Measurements from ENCODE around the gene RPUSD3. TPM values are rescaled to one million over a fixed set of nuclear protein-coding genes. Genes with fewer than 3 reads are reported as not detected.

Gene RPUSD3
- total RNA-seq, 4 donors from 2014 or later: 34.1 to 78.0 (median 43.9) TPM

DNA sequence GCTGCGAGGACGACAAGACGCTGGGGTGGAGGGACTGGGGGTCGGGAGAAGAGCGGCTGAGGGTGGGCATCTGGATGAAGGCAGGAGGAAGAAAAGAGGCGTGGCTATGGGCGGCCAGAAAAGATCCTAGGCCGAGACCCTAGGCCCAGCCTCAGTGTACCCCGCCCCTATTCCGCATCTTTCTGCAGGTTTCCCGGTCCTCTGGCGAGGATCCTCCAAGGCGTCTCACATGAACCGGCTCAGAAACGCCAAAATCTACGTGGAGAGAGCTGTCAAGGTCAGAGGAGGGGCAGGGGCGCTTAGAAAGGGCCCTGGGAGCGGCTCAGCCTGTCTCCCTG, 33.4 kb downstream of the RPUSD3 start:
- TF ChIP-seq POLR2A (IDR thresholded peaks at IDR 0.05) (no peak), POLR2AphosphoS5 (IDR thresholded peaks at IDR 0.05) (no peak), EP300 (IDR thresholded peaks at IDR 0.05; ENCODE audit: low read depth) (no peak)
- TF ChIP-seq, protein P1, sequence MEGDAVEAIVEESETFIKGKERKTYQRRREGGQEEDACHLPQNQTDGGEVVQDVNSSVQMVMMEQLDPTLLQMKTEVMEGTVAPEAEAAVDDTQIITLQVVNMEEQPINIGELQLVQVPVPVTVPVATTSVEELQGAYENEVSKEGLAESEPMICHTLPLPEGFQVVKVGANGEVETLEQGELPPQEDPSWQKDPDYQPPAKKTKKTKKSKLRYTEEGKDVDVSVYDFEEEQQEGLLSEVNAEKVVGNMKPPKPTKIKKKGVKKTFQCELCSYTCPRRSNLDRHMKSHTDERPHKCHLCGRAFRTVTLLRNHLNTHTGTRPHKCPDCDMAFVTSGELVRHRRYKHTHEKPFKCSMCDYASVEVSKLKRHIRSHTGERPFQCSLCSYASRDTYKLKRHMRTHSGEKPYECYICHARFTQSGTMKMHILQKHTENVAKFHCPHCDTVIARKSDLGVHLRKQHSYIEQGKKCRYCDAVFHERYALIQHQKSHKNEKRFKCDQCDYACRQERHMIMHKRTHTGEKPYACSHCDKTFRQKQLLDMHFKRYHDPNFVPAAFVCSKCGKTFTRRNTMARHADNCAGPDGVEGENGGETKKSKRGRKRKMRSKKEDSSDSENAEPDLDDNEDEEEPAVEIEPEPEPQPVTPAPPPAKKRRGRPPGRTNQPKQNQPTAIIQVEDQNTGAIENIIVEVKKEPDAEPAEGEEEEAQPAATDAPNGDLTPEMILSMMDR (IDR thresholded peaks at IDR 0.05): no peak
- Histone ChIP-seq H3K27ac (peak overlapping the region; percentile 97 to 99 (median 98)), H3K9me3 (no peaks in the 10 kb centered on the region), H3K27me3 (no peaks in the 10 kb centered on the region), H3K36me3 (peaks cover 0 to 15% (median 7%) of the 10 kb centered on the region in 4 donors), H3K4me3 (peak overlapping the region; percentile 21 to 89 (median 75)), H3K4me1 (peaks cover 5 to 26% (median 18%) of the 10 kb centered on the region in 4 donors)
- WGBS, 2 donors (ENCODE audit: low coverage in 1 of 2): 17 to 34% methylated on average over 3 to 18 of the region's 18 CpGs
- no peak for DNase-seq
- intact Hi-C loops (cut with DNase I; ENCODE audit: low total_unique reads) (no loop called here), in situ Hi-C loops (cut with MboI; ENCODE audit: low pct_ligation_motif_present in 1 of 4, low pct_unique_long_range_greater_than_20kb in 1 of 4, low sequenced_read_pairs in 3 of 4) (no loop called here)

DNA sequence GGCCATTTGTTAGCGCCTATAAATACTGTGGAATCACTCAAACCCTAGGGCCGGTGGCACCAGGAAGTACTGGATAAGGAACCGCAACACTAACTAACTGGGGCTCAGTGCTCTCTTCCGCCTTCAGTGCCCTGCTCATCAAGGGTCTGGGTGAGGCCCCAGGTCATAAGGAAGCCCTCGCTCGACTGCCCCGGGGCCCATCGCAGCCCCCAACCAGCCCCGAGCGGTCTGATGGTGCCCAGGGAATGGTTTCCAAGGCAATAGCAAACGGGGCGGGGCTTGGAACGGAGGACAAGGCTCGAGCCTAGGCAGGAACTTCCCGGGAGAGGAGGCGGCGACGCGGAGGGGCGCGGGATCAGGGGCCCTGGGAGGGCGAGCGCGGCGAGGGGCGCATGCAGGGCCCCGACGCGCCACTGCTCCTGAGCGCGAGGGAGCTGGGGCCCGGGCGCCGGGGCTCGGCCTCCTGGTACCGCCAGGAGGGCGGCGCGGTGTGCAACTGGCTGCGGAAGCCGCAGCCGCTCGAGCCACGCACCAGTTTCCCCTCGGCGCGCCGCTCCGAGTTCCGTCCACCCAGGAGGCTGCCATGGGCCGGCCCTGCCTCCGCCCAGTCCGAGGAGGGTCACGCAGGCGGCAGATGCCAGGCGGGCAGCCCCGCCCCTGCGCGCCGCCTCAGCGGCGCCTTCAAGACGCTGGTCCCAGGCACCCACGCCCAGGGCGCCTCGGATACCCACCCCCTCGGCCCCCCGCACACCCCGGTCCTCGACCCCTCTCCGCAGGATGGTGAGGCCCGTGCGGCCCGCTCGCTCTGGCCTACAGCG, 34.0 kb downstream of the RPUSD3 start, which contains the start of gene TTLL3:
TSS of gene TTLL3 (plus strand) at position 648 of the 818 bp plus-strand sequence. CDS start 400 bp downstream, outside the sequence.
- H3K36me3 ChIP-seq: peaks cover 0 to 19% (median 8%) of the 10 kb centered on the region in 4 donors
- H3K9me3 ChIP-seq: no peaks in the 10 kb centered on the region
- H3K27me3 ChIP-seq: no peaks in the 10 kb centered on the region
- intact Hi-C loops (cut with DNase I; ENCODE audit: low total_unique reads) (no loop called here), in situ Hi-C loops (cut with MboI; ENCODE audit: low pct_ligation_motif_present in 1 of 4, low pct_unique_long_range_greater_than_20kb in 1 of 4, low sequenced_read_pairs in 3 of 4) (no loop called here)
- H3K27ac ChIP-seq: peak within 1 kb of the TSS; percentile 97 to 99 (median 98)
- peaks cover 5 to 26% (median 18%) of the 10 kb centered on the region in 4 donors for H3K4me1 ChIP-seq
- DNase-seq: peak; percentile 83
- peak within 1 kb of the TSS; percentile 21 to 89 (median 75) for H3K4me3 ChIP-seq
- WGBS, 2 donors (ENCODE audit: low coverage in 1 of 2): 0% methylated on average over 43 of the region's 76 CpGs; no CpG with 5 or more reads in 1 of the 2 donors
- TF ChIP-seq, protein P1 (IDR thresholded peaks at IDR 0.05): peak in 1 of 5 experiments; percentile 2
- TF ChIP-seq POLR2A (IDR thresholded peaks at IDR 0.05) (peak; percentile 72), EP300 (IDR thresholded peaks at IDR 0.05; ENCODE audit: low read depth) (no peak), POLR2AphosphoS5 (IDR thresholded peaks at IDR 0.05) (peak; percentile 29 to 75 (median 58))

DNA sequence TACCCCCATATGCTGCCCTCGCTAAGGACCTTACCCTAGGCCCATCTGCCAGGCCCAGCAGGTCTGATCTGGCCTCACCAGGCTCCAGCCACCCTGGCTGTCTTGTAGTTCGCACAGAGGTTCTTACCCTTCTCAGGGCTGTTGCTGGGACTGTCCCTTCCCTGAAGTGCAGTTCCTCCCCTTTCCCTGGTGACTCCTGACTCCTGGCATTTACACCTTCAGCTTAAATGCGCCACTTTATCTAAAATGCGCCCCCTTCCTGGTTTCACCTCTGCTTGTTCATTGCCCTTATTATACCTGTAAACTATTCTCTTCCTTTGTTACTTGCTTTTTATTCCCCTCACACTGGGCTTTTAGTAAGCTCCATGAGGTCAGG, 34.6 kb downstream of the RPUSD3 start:
- intact Hi-C loops (cut with DNase I; ENCODE audit: low total_unique reads): no loop called here
- Histone ChIP-seq H3K36me3 (peaks cover 0 to 25% (median 12%) of the 10 kb centered on the region in 4 donors), H3K4me3 (peak overlapping the region in 3 of 4 donors; percentile 66 to 89 (median 84)), H3K9me3 (no peaks in the 10 kb centered on the region), H3K4me1 (peaks cover 5 to 26% (median 18%) of the 10 kb centered on the region in 4 donors), H3K27me3 (no peaks in the 10 kb centered on the region), H3K27ac (peak overlapping the region; percentile 97 to 99 (median 98))
- 41 to 43% methylated on average over 4 of the region's 4 CpGs for WGBS, 2 donors (ENCODE audit: low coverage in 1 of 2)
- TF ChIP-seq, protein P1 (IDR thresholded peaks at IDR 0.05): peak in 1 of 5 experiments; percentile 11
- TF ChIP-seq POLR2AphosphoS5 (IDR thresholded peaks at IDR 0.05): no peak
- in situ Hi-C loops (cut with MboI; ENCODE audit: low pct_ligation_motif_present in 1 of 4, low pct_unique_long_range_greater_than_20kb in 1 of 4, low sequenced_read_pairs in 3 of 4): no loop called here
- DNase-seq: peak; percentile 49

DNA sequence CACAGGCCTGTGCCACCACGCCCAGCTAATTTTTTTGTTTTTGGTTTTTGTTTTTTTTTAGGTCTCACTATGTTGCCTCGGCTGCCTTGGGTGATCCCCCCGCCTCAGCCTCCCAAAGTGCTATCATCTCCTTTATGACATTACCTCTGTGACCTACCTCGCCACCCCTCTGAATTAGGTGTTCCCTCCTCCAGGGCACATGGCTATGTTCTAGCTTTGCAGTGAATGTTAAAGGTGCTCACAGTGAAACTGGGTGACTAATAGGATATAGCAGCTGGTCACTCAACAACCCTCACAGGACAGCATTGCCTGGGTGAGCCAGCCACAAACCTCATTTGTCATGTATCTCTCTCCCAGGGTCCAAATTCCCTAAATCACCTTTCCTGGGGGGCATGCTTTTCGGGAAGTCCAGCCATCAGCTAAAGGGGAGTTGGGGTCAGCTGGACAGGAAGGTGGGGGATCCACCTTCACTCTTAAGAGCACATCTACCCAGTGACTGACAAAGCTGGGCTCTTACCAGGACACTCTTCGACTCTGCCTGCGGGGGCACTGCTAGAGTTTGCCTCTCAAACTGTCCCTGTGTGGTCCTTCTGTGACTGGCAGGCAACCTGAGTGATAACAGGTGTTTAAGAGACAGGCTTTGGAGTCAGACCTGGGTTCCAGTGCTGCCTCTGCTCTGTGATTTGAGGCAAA, 35.3 kb downstream of the RPUSD3 start:
- TF ChIP-seq, protein P1 (IDR thresholded peaks at IDR 0.05): peak in 3 of 5 experiments; percentile 6 to 26 (median 10)
- no peak for TF ChIP-seq POLR2AphosphoS5 (IDR thresholded peaks at IDR 0.05)
- Histone ChIP-seq H3K36me3 (peaks cover 0 to 32% (median 15%) of the 10 kb centered on the region in 4 donors), H3K27ac (peak overlapping the region; percentile 97 to 99 (median 98)), H3K27me3 (no peaks in the 10 kb centered on the region), H3K4me3 (no peak overlapping the region), H3K4me1 (peaks cover 5 to 26% (median 18%) of the 10 kb centered on the region in 4 donors), H3K9me3 (no peaks in the 10 kb centered on the region)
- in situ Hi-C loops (cut with MboI; ENCODE audit: low pct_ligation_motif_present in 1 of 4, low pct_unique_long_range_greater_than_20kb in 1 of 4, low sequenced_read_pairs in 3 of 4): no loop called here
- intact Hi-C loops (cut with DNase I; ENCODE audit: low total_unique reads): no loop called here
- DNase-seq: peak; percentile 36
- WGBS, 2 donors (ENCODE audit: low coverage in 1 of 2): 62 to 74% methylated on average over 4 to 7 of the region's 7 CpGs

Data from transverse colon (tissue), 4 donors.